CD4-positive, alpha-beta T cell (primary cell): ENCODE results near the gene XPNPEP2. TPM values are rescaled to one million over a fixed set of nuclear protein-coding genes. Genes with fewer than 3 reads are reported as not detected.
A peak's percentile ranks its signal among the peaks of the same experiment; 100 is the strongest.

Experiments used
- ATAC-seq: fragments of 200-7000 bp; cut with Tn5 transposase; one replicate; pipeline ENCODE4 v1.10.0; 2022; ENCODE audit warnings: mild to moderate bottlenecking; ENCODE audit not compliant: poor library complexity
- CTCF ChIA-PET: fragments of 350-600 bp; sonication (Branson Sonifier 250); formaldehyde crosslinking; loops from one replicate; lab custom pipeline; 2021; ENCODE audit warnings: antibody characterized with exemption, inconsistent platforms; lab: Charles Lee
- POLR2A ChIA-PET: fragments of 350-600 bp; sonication (Branson Sonifier 250); formaldehyde crosslinking; loops from one replicate; lab custom pipeline; 2021; ENCODE audit warnings: antibody characterized with exemption, inconsistent platforms; lab: Charles Lee
- DNase-seq, 14 experiments: peaks; one replicate each; pipeline ENCODE4 v3.0.0-alpha.2; 2013 to 2020; ENCODE audit warnings: mixed read lengths in 2 of 14
- H3K27ac ChIP-seq, 2 donors: one replicate each; pipeline versions ENCODE4 v1.5.1 to v1.7.0; 2013; ENCODE audit warnings: low read length in 2 of 2, low read depth in 1 of 2, mild to moderate bottlenecking in 1 of 2
- H3K27me3 ChIP-seq, 2 experiments: 1 replicate in 1 of 2; 2 replicates in 1 of 2; pipeline versions ENCODE4 v1.6.1 to v1.7.0; 2013; ENCODE audit warnings: low read length in 2 of 2, control low read depth in 1 of 2, mild to moderate bottlenecking in 1 of 2, moderate library complexity in 1 of 2; ENCODE audit not compliant: insufficient read depth in 2 of 2, control insufficient read depth in 1 of 2
- H3K36me3 ChIP-seq: one replicate; pipeline ENCODE4 v1.6.1; 2013; ENCODE audit warnings: low read length, control low read depth; ENCODE audit not compliant: insufficient read depth
- H3K4me1 ChIP-seq: one replicate; pipeline ENCODE4 v1.6.1; 2013; ENCODE audit warnings: low read length, control low read depth; ENCODE audit not compliant: insufficient read depth
- H3K4me3 ChIP-seq: one replicate; pipeline ENCODE4 v1.5.1; 2013; ENCODE audit warnings: mild to moderate bottlenecking, low read length, moderate library complexity
- H3K9me3 ChIP-seq, 2 experiments: 1 replicate in 1 of 2; 2 replicates in 1 of 2; pipeline versions ENCODE4 v1.6.1 to v1.7.0; 2013; ENCODE audit warnings: low read length in 2 of 2, mild to moderate bottlenecking in 2 of 2, control low read depth in 1 of 2, moderate library complexity in 1 of 2; ENCODE audit not compliant: control insufficient read depth in 1 of 2, insufficient read depth in 1 of 2
- H3K27ac Mint-ChIP-seq: one replicate; pipeline ENCODE4 v1.8.0; 2020; ENCODE audit warnings: mixed read lengths
- H3K27me3 Mint-ChIP-seq: one replicate; pipeline ENCODE4 v1.8.0; 2021; ENCODE audit warnings: mixed read lengths
- H3K36me3 Mint-ChIP-seq: one replicate; pipeline ENCODE4 v1.8.0; 2021; ENCODE audit warnings: low read depth, mixed read lengths
- H3K4me1 Mint-ChIP-seq: one replicate; pipeline ENCODE4 v1.8.0; 2021; ENCODE audit warnings: low read depth, mixed read lengths
- H3K4me3 Mint-ChIP-seq: one replicate; pipeline ENCODE4 v1.8.0; 2020; ENCODE audit warnings: mild to moderate bottlenecking, mixed read lengths
- H3K9me3 Mint-ChIP-seq: one replicate; pipeline ENCODE4 v1.8.0; 2020; ENCODE audit warnings: mixed read lengths
- intact Hi-C, 2 experiments: fragments of 100-400 bp; cut with DNase I in 1 of 2; cut with micrococcal nuclease in 1 of 2; formaldehyde crosslinking; loops; one replicate each; pipeline versions ENCODE4 v1.15.1 to v1.9.0; 2023 to 2025; cut with DNase I, micrococcal nuclease
- total RNA-seq, 174 experiments: library from RNA in 2 of 174; stranded (reverse) in 2 of 174; gene quantifications; one replicate each; pipeline ENCODE4 v1.2.3 and lab custom pipeline; 2021 to 2026
- TF ChIP-seq, protein P1 (sequence below): fragments of 200-600 bp; IDR thresholded peaks from one replicate; pipeline ENCODE4 v1.8.0; 2022; ENCODE audit warnings: antibody characterized with exemption, mild to moderate bottlenecking

Gene XPNPEP2
- total RNA-seq, 2 experiments from 2014 or later = 0.16 to 0.17 TPM

DNA sequence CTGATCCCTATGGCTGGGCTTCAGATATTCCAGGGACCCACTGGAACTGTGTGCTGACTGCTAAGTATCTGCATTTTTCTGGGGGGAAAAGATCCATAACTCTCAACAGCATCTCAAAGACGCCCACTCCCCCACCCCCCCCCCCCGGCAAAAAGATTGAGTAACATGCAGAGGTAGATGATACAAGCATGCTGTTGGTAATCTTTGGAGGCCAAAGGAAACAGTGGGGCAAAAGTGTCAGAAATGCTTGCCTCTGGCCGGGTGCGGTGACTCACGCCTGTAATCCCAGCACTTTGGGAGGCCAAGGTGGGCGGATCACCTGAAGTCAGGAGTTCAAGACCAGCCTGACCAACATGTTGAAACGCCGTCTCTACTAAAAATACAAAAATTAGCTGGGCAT lies 12.2 kb downstream of the XPNPEP2 start:
- no peaks in the 10 kb centered on the region for H3K9me3 Mint-ChIP-seq
- no peak for ATAC-seq
- H3K27me3 Mint-ChIP-seq = no peaks in the 10 kb centered on the region
- H3K36me3 ChIP-seq = no peaks in the 10 kb centered on the region
- H3K9me3 ChIP-seq = no peaks in the 10 kb centered on the region
- H3K4me1 ChIP-seq = peaks cover 22% of the 10 kb centered on the region
- no peak overlapping the region for H3K27ac Mint-ChIP-seq
- peaks cover 26% of the 10 kb centered on the region for H3K4me1 Mint-ChIP-seq
- intact Hi-C loops = no loop called here
- no peaks in the 10 kb centered on the region for H3K36me3 Mint-ChIP-seq
- POLR2A ChIA-PET = interaction anchor here (1.1 to 6.8 kb wide), 2 partner anchors 9 to 30 kb away, joined by 3 to 72 read pairs; partner anchors contain the start of gene SASH3
- CTCF ChIA-PET = no interaction called here
- TF ChIP-seq, protein P1, sequence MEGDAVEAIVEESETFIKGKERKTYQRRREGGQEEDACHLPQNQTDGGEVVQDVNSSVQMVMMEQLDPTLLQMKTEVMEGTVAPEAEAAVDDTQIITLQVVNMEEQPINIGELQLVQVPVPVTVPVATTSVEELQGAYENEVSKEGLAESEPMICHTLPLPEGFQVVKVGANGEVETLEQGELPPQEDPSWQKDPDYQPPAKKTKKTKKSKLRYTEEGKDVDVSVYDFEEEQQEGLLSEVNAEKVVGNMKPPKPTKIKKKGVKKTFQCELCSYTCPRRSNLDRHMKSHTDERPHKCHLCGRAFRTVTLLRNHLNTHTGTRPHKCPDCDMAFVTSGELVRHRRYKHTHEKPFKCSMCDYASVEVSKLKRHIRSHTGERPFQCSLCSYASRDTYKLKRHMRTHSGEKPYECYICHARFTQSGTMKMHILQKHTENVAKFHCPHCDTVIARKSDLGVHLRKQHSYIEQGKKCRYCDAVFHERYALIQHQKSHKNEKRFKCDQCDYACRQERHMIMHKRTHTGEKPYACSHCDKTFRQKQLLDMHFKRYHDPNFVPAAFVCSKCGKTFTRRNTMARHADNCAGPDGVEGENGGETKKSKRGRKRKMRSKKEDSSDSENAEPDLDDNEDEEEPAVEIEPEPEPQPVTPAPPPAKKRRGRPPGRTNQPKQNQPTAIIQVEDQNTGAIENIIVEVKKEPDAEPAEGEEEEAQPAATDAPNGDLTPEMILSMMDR = no peak
- no peak overlapping the region for H3K4me3 Mint-ChIP-seq
- no peak overlapping the region for H3K27ac ChIP-seq
- no peaks in the 10 kb centered on the region for H3K27me3 ChIP-seq
- H3K4me3 ChIP-seq = no peak overlapping the region
- DNase-seq = no peak

DNA sequence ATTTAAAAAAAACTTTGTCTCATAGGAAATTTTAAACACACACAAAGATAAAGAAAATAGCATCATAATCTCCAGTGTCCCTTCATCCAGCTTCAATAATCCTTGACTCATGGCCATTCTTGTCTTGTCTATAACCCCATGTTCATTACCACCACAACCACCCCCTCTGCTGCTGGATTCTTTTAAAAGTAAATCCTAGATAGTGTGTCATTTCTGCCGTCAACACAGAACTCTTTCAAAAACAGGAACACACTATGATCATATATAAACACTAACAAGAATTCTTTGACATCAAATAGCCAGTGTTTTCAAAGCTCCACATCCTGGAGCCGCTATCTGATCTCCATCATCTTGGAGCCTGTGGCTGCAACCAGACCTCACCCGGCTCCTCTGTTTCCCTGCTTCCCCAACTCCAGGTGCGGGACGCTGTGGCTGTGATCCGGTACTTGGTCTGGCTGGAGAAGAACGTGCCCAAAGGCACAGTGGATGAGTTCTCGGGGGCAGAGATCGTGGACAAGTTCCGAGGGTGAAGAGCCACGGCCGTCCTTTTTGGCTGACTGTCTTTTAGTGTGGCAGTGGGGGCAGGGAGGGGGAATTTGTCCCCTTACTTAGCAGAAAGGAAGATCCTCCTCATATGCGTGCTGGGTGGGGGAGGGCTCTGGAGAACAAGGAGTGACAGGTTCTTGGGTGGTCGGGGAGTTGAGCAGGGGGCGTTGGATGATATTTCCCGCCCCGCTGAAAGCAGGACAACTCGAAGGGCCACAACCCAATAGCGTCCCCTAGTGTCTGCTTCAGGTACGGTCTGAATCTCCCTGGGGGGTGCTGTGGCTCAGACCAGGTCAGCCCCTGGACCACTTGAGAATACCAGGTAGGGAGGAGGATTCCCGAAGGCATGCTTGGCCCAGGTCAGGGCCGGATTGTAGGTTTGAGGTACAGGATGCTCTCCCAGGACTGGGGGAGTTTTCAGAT lies 15.6 kb downstream of the XPNPEP2 start:
- H3K4me3 Mint-ChIP-seq = peak overlapping the region; percentile 12
- DNase-seq = no peak
- H3K36me3 Mint-ChIP-seq = no peaks in the 10 kb centered on the region
- H3K4me1 Mint-ChIP-seq = peaks cover 56% of the 10 kb centered on the region
- H3K27ac Mint-ChIP-seq = peak overlapping the region; percentile 76
- no peak overlapping the region for H3K27ac ChIP-seq
- ChIA-PET CTCF (interaction anchor here (0.9 kb wide), 1 partner anchor 76 kb away, joined by 3 read pairs; no protein-coding TSS in a partner anchor), POLR2A (interaction anchor here (0.8 to 6.8 kb wide), 6 partner anchors 10 to 70 kb away, joined by 3 to 72 read pairs (median 8); partner anchors contain the start of gene SASH3)
- TF ChIP-seq, protein P1 = no peak
- no peak for ATAC-seq
- no peaks in the 10 kb centered on the region for H3K9me3 Mint-ChIP-seq
- no peaks in the 10 kb centered on the region for H3K27me3 ChIP-seq
- no peaks in the 10 kb centered on the region for H3K36me3 ChIP-seq
- intact Hi-C loops = loop anchor here (5.0 kb wide), 2 partner anchors 38 to 68 kb away; no protein-coding TSS in a partner anchor
- no peaks in the 10 kb centered on the region for H3K27me3 Mint-ChIP-seq
- no peaks in the 10 kb centered on the region for H3K9me3 ChIP-seq
- peaks cover 52% of the 10 kb centered on the region for H3K4me1 ChIP-seq
- H3K4me3 ChIP-seq = no peak overlapping the region

DNA sequence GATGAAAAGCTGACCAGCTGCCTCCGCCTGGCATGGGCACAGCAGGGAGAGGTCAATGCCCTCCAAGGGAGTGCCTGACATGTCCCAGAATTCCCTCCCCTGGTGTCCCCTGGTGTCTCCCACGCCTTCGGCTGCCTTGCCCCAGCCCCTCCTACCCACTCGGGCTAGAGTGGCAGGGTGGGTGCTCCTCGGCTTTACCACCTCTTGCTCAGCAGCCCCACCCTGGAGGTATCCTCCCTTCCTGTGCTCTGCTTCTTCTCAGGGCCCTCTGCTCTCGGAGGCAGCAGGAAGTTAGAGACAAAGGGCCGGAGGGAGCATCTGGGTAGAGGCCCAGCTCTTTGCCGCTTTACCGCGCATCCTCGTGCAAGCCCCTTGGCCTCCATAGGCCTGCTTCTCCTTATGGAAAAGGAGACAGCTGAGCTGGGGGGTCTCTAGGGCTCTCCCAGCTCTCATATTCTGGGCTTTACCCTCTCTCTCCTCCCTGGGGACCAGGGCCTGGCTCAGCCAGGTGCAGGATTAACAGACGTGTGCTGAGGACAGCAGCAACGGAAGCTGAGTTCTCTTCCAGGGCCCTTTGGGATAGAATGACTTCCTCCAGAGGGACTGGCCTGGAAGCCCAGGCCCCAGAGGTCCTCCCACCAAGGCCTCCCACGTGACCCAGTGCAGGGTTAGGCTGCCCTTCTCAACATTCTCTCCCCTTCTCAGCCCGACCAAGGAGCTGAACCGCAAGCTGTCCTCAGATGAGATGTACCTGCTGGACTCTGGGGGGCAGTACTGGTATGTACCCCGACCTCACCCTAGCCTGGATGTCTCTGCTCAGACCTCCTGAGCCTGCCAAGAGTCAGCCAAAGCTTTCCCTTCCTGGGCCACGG lies 17.2 kb downstream of the XPNPEP2 start:
- H3K4me3 Mint-ChIP-seq = peak overlapping the region; percentile 75
- Histone ChIP-seq H3K4me3 (peak overlapping the region; percentile 42), H3K27ac (peak overlapping the region in 1 of 2 donors; percentile 23), H3K9me3 (no peaks in the 10 kb centered on the region), H3K27me3 (no peaks in the 10 kb centered on the region), H3K36me3 (no peaks in the 10 kb centered on the region), H3K4me1 (peaks cover 69% of the 10 kb centered on the region)
- DNase-seq (peak in 6 of 14 experiments; percentile 32 to 72 (median 52)), ATAC-seq (peak; percentile 46)
- H3K4me1 Mint-ChIP-seq = peaks cover 73% of the 10 kb centered on the region
- H3K9me3 Mint-ChIP-seq = no peaks in the 10 kb centered on the region
- no peaks in the 10 kb centered on the region for H3K36me3 Mint-ChIP-seq
- ChIA-PET POLR2A (interaction anchor here (0.7 to 6.8 kb wide), 9 partner anchors 10 to 35 kb away, joined by 5 to 72 read pairs (median 7); partner anchors contain the start of gene SASH3), CTCF (interaction anchor here (0.7 to 1.7 kb wide), 4 partner anchors 18 to 68 kb away, joined by 3 to 6 read pairs (median 3); no protein-coding TSS in a partner anchor)
- no peaks in the 10 kb centered on the region for H3K27me3 Mint-ChIP-seq
- intact Hi-C loops = loop anchor here (5.0 kb wide), 2 partner anchors 36 to 66 kb away; no protein-coding TSS in a partner anchor
- TF ChIP-seq, protein P1 = no peak
- peak overlapping the region; percentile 76 for H3K27ac Mint-ChIP-seq
